CD1c-positive myeloid dendritic cell (primary cell): ENCODE measurements around the gene RNASEH1.

Experiments used
- DNase-seq: peaks from one replicate; pipeline ENCODE4 v3.0.0-alpha.2; 2016; ENCODE audit errors: extremely low spot score

RNASEH1 gene

DNA sequence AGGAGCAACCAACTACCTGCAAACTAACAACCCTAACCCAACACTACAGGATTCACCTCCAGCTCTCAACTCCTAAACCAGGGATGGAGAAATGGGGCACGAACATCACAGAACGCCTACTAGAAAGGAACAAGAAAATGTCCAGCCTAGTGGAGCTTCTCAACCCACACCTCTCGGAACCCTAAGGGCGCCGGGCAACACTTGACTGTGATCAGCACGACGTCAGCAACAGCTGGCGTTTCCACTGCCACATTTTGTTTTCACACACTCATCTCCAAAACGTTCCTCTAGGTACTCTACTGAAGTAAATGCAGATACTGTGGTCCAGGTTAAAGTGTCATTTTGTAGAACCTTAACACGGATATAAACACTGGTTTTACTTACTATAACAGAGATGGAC, 4.2 kb downstream of the RNASEH1 start:
- DNase-seq: no peak

DNA sequence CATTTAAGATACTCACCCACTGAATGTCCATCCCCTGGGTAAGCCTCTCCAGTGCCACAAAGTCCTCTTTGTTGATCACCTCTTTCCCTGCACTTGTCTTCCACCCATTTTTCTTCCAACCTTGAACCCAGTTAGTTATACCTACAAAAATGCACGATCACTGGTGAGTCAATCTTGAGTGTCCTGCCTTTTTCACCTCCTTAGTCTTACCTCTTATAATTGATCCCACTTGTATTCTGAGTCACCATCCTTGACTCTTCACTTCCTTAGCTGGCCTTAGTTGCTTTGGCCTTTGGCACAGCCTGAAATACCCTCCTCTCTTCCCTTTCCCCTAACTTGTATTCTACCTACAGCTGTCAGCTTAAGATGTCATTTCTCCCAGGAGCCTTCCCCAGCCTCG, 10.2 kb downstream of the RNASEH1 start:
- DNase-seq: no peak

DNA sequence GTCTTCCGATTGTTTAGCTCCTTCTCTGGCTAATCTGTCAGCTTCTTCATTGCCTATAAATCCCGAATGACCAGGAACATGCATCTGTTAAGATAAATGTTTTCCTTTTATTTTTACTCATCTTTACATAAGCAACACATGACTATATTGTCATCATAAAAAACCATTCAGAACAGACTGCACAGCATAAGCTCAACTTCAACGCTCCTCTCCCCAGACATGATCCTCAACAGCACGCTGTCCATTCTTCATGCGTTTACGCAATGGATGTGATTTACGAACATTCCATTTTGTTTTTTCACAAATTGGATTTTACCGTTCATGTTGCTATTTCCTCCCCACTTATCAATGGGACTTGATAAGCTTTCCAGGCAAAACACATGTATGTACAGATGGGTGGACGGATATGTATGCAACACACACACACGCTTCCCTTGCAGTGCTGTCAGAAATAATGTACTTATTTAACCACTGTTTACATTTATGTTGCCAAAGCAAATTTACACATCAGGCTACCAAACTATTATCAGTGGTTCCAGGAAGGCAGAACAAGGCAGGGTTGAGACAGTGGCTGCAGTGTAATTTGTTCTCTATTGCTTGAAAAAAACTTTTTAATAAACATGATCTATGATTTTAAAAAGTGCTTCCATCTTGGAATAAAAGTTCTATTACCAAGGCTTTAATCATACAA, 12.2 kb downstream of the RNASEH1 start:
- DNase-seq: no peak

DNA sequence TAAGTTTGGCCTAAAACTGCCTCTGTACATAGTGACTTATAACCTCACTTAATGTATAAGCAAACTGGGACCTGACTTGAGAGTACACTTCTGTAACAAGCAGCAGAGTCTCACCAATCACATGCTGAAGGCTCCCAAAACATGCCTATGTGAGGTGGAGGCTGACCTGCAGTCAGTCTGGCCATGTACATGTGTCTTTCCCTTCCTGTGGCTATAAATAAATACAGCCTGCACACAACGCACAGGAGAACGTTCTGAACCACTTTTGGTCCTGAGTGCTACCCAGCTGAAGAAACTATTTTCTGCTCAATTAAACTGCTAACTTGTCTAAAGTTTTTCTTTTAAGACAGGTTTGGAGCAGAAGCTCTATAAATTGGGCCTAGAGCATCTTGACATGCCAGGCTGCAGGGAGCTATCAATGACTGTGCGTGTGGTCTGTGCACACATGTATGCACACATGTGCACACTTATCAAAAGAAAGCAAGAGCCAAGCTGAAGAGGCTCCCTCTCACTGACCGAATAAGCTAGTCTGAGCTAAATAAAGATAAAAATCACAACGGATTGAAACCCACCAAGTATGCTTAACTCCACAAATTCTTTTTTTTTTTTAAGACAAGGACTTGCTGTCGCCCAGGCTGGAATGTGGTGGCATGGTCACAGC, 15.0 kb downstream of the RNASEH1 start:
- DNase-seq: no peak

DNA sequence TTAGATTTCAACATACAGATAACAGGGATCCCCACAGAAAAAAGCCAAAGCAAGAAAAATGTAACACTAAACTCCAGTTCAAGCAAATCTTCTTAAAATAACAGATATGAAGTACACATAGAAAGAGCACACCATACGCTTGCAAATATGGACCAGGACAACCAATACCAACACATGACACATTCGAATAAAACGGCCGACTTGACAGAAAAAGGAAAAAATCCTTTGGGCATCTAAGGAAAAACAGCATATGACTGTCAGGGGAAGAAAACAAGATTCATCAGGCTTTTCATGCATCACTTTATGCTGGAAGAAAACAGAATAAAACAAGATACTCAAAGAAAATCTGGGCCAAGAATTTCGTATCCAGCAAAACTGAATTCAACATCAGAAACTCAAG, 16.0 kb downstream of the RNASEH1 start:
- no peak for DNase-seq

DNA sequence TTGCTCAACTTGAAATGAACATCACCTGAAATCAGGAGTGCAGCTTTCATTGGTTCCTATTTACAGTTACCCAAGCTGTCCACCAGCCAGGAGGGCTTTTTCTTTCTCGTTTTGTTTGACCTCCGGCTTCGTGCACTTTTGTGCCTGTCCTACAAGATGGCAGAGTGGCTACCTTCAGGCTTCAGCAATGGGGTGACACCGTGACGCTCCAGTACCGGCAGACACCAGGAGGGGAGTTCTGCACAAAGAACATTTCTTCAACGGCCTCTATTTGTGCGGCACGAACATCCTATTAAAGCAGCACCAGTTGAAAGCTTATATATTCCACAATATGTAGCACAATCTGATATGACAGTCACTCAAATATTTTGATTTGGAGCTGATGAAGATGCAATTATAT, 18.3 kb downstream of the RNASEH1 start:
- no peak for DNase-seq

DNA sequence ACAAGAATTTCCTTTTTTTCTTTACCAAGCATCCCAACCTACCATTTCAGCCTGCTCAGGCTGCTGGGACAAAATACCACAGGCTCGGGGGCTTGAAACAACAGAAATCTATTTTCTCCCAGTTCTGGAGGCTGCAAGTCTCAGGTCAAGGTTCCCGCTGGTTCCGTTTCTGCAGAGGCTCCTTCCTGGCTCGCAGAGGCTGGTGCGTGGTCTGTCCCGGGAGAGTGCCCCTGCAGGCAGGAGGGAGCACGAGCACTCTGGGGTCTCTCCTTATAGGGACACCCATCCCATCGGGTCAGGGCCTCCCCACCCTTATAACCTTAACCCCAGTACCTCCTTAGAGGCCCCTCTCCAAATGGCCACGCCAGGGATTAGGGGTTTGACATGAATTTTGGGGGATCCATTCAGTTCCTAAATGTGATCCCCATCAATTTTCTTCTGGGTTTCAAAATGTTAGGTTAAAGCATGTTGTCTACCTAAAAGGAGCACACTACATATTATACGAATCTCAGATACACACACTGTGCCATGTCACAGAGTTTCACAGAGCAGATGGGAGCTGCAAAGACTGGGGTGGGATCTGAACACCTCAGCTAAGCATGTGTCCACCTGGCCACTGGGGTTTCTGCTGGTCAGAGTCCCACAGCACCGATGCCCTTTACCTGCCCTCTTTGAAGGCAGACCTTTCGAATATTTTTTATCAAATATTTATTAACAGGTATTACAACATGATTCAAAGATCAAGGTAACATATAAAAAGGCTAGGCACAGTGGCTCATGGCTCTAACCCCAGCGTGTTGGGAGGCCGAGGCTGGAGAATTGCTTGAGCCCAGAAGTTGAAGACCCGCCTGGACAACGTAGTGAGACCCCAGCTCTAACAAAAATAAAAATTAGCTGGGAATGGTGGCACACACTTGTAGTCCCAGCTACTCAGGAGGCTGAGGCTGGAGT, 21.2 kb downstream of the RNASEH1 start:
- peak; percentile 5 for DNase-seq

DNA sequence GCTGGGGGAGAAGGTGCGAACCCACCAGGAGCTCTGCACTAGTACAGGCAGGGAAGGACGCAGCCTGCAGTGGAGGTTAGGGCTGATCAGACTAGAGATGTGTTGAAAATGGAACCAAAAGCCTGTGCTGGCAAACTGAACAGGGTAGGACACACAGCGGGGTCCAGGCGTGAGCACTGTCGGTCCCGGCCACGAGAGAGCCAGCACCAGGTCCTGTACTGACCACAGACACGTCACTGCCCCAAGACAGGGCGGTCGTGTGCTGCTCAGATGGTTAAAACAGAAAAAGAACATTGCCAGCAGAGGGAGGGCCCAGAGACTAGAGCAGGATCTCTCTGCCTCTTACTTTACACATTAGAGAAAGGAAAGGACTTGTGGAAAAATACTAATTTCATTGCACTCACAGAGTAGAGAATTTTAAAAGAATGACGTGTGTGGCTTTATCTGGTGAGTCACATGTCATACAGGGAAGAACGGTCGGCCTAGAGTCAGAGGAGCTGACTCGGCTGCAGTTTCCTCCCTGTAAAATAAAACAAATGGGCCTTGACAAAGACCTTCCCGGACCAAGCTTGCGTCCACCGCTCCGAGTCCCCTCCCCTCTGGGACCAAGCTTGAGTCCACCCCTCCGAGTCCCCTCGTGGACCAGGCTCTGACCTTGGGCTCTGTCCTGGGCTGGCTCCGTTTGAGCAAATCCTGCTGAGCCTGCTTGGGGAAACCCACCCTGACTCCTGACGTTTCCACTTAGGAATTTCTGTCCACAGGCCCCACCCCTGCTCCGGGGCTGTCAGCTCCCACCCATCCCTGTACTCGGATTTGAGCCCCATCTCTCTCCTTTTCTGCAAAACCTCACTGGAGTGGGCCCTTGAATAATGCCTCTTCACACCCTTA, 22.1 kb downstream of the RNASEH1 start:
- DNase-seq: peak; percentile 12

DNA sequence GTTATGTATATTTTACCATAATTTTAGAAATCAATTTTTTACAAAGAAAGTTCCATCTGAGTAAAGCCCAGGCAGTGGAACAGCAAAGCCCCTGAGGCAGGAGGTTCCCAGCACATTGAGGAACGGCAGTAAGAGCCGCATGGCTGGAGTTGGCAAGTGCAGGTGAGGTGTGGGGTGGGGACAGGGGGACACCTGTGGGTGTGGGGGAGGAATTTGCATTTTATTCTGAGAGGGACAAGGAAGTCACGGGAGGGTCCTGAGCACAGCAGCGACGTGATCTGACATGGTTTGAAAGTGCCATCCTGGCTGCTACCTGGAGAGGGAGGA, 22.7 kb downstream of the RNASEH1 start:
- DNase-seq: no peak

DNA sequence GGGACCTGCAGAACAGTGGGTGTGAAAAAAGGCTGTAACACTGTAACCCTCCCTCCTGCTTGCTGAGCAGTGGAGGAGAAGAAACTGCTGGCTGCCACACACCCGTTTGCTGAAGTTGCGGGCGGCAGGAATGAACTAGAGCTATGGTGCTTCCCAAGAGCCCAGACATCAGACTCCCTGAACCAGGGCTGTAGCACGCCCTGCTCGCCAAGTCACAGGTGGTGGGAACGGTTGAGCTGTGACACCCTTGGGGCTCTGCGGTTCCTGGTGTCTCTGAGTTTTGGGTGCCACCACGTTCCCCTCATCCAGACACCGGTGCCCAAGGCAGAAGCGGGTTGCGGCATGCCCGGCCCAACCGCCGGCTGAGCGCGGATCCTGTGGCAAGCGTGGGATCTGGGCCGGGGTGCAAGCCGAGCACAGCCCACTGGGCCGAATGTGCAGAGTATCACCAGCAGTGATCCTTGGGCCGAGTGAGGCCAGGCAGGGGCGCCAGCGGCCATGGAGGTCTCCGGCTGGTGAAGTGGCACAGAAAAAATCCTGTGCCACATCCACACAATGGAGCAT, 23.8 kb downstream of the RNASEH1 start:
- DNase-seq: no peak

DNA sequence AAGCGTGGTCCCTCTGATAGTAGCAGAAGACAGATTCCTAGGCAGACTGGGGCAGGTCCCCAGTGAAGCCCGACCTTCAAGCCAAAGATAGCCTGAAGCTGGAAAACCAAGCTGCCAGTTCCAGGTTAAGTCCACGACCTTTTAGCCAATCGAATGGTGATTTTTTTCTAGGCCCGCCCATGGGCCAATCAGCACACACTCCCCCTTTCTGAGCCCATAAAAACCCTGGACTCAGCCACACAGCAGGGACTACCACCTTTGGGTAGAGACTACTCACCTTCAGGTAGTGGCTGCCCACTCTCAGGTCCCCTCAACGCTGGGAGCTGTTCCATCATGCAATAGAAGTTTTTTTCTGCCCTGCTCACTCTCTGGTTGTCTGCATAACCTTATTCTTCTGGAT, 24.3 kb downstream of the RNASEH1 start:
- DNase-seq: no peak

DNA sequence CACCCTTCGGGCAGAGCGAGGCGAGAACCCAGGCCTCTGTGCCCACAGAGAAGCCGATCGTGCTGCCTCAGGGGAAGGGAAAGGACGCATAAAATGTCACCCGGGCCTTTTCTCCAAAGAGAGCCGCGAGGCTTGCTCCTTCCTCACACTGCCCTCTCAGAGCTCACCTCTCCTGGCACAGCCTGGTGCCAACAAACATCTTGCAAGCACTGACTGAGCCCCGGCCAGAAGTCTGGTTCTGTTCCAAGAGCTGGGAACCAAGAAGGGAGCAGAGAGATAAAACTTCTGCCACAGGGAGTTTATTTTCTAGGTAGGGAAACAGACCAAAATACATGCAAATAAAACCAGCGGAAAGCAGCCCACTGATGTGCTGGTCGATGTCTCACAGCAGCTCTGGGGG, 25.2 kb downstream of the RNASEH1 start:
- no peak for DNase-seq

DNA sequence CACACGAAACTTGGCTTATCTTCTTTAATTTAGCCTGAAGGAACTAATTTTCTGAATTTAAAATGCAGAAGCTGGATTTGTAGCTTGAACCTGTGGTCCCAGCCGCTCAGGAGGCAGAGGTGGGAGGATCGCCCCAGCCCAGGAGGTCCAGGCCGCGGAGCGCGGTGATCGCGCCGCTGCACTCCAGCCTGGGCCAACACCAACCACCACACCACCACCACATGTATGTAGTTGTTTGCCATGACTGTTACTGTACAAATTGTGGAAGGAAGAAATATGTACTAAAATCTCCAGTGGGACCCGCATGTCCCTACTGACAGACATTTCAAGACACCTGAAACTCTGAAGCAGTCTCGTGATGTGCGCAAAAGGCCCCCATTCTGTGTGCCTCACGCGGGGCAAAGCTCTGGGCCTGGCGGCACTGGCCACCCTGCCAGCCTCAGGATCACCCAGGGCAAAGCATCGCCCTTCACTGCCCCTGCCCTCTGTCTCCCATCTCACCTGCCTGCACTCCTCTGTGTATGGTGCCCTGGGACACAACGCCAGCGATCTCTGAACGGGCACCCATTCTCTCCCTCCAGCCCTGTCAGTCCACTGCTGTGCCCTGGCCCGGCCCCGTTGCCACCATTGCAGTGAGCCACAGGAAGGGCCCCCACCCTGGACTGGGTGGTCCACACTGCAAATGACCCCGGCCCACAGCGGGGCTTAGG, 28.7 kb downstream of the RNASEH1 start:
- no peak for DNase-seq

DNA sequence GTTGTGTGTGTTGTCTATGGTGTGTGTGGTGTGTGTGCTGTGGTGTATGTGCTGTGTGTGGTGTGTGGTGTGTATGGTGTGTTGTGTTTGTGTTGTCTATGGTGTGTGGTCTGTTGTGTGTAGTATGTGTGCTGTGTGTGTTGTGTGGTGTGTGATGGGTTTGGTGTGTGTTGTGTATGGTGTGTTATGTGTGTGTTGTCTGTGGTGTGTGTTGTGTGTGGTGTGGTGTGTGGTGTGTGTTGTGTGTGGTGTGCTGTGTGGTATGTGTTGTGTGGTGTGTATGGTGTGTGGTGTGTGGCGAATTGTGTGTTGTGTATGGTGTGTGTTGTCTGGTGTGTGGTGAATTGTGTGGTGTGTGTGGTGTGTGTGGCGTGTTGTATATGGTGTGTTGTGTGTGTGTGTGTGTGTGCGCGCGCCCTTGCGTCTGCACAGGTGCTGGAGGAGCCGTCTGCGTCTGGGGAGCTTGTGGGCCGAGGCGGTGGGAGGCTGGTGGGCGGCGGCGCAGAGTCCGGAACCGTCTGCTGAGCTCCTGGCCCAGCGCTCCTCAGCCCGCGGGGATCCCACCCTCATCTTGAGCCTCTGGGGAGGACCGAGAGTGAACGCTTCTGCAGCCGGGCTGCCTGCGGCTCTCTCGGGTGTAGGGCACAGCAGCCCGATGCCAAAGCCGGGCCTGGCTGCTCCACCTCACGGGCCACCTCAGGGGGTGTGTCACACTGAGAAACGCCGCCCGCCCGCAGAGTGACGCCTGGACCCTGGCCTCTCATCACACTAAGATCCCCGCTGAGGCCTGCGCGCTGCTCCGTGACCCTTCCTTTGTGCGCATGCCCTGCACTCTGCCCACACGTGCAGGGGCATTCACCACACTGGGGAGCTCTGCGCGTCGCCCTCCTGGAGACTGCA, 30.0 kb downstream of the RNASEH1 start:
- no peak for DNase-seq

DNA sequence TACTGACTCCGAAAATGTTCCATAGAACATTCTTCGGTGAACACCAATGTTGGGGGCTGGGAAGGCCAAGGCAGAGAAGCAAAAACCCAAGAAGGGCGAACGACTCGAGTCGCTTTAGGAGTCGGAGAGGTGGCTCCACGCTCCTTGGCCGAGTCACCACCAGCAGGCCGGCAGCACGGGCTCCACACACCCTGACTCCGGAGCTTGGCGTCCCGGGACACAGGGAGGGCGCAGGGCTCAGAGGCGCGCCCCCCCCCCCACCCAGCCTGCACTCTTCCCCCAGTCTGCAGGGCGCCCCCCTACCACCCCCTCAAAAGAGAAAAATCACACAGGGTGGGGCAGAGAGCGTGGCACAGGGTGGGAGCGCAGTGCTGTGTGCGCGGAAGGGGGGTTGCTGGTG, 31.3 kb downstream of the RNASEH1 start:
- no peak for DNase-seq

DNA sequence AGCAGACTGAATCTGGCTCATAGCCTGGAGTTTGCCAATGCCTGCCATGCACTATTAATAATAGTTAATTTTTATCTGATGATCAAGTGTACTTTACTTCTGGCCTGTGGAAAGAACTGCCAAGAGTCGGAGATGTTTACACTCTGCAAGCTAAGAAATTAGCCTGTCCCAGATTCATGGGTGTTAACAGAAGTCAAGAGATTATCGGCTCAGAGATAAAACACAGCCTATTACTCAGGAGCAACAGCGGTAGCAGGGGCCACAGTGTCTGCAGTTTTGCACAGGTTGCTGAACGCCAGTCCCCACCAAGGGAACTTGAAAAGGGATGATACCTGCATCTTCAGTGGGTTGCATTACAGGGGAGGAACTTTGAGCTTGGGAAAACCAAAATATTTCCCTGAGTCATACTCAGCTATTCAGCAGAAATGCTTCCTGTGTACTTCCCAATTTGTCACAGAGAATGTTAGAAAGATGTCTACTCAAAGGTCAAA, 34.5 kb downstream of the RNASEH1 start:
- peak; percentile 28 for DNase-seq

DNA sequence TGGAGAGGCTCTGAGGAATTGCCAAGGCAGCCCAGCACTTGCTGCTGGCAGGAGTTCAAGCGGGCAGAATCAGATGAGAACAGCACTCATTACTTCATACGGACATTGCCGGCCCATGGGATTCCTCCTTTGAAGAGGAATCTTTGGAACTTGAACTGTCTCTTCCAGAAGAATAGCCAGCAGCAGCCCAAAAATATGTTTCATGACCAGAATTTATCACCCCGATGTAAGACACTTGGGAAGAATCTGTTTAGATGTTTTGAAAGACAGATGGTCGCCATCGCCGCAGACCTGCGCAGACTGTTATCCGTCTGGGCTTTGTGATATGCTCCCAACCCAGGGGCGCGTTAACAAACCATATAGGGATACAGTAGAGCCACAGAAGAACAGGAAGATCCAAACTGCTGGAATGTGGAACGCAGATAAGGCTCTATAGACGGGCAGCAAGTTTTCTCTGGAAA, 35.1 kb downstream of the RNASEH1 start:
- no peak for DNase-seq

DNA sequence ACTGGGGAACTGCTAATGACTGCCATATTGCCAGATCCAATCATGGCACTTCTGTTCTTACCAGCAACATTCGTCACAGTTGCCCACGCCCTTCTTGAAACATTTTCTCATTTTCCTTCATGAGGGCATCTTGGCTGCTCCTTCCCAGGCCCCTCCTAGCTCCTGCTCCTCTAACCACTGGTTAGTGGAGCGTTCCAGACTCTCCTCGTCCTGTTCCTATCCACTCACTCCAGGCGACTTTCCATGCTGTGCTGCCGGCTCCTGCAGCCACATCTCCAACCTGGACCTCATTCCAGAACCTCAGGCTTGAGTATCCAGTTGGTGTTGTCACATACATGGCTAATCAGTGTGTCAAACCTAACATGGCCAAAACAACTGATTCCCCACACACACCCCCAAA, 37.5 kb downstream of the RNASEH1 start:
- DNase-seq: no peak
